ENCODE results near the gene FUOM. TPM values are rescaled to one million over a fixed set of nuclear protein-coding genes. Genes with fewer than 3 reads are reported as not detected.

Gene FUOM
- total and polyA plus RNA-seq, 10 of the 15 experiments (the other 5 are each of a cell fraction or from before 2014, with no cell fraction given), result 1.8 to 41.7 (median 25.6) TPM

GRCh38 chr10:133327651-133328357 lies 30.0 kb downstream of the FUOM start:
- CTCF ChIA-PET, result interaction anchor here (1.0 to 3.8 kb wide), 3 partner anchors 20 to 192 kb away, joined by 3 to 36 read pairs (median 24); no protein-coding TSS in a partner anchor
- DNase-seq (ENCODE audit: low read depth, low spot score), result no peak
- Histone ChIP-seq H3K9me3 (replicated peaks; ENCODE audit: control insufficient read depth, insufficient read depth, low read length) (no peaks in the 10 kb centered on the region), H2AFZ (ENCODE audit: control insufficient read depth, low read depth, low read length) (no peak overlapping the region), H3K9ac (ENCODE audit: control insufficient read depth, insufficient read depth, low read length) (no peak overlapping the region), H3K36me3 (ENCODE audit: control insufficient read depth in 2 of 2, insufficient read depth in 2 of 2, low read length in 1 of 2) (no peaks in the 10 kb centered on the region), H3K4me3 (no peak overlapping the region), H3K4me2 (ENCODE audit: control insufficient read depth, insufficient read depth) (no peak overlapping the region), H3K4me1 (ENCODE audit: control insufficient read depth, insufficient read depth, low read length) (no peaks in the 10 kb centered on the region), H4K20me1 (ENCODE audit: control insufficient read depth, insufficient read depth) (no peaks in the 10 kb centered on the region), H3K79me2 (ENCODE audit: control insufficient read depth, insufficient read depth, low read length) (no peaks in the 10 kb centered on the region), H3K27ac (ENCODE audit: control insufficient read depth, insufficient read depth) (no peak overlapping the region), H3K27me3 (replicated peaks in 1 of 2; ENCODE audit: control insufficient read depth in 2 of 2, insufficient read depth in 2 of 2, low read length in 1 of 2) (peaks cover 4 to 9% of the 10 kb centered on the region in 2 experiments)
- POLR2A ChIA-PET, result interaction anchor here (1.0 kb wide), 1 partner anchor 62 kb away, joined by 3 read pairs; no protein-coding TSS in a partner anchor
- 15% methylated on average over 12 of the region's 12 CpGs for WGBS (ENCODE audit: insufficient coverage, insufficient replicate concordance, low lambda C conversion rate, missing lambda C conversion rate)
- BruUV-seq (replicated peaks), result no TSS peak
- SMC1A ChIA-PET (ENCODE audit: uncharacterized antibody, unreplicated experiment), result no interaction called here
- ATAC-seq, result no peak
- intact Hi-C loops (cut with micrococcal nuclease; ENCODE audit: unreplicated experiment), result loop anchor here (2.0 to 5.0 kb wide), 2 partner anchors 64 to 281 kb away; partner anchors contain the start of gene MTG1
- in situ Hi-C loops (cut with MboI), result loop anchor here (5.0 kb wide), 1 partner anchor 169 kb away; no protein-coding TSS in a partner anchor
- no peak for FAIRE-seq
- RAD21 ChIA-PET (ENCODE audit: unreplicated experiment), result no interaction called here
- TF ChIP-seq MYC (IDR thresholded peaks at IDR 0.05; ENCODE audit: insufficient read depth, insufficient read length, insufficient replicate concordance, low read length, severe bottlenecking), result no peak
- no peak for TF ChIP-seq BCLAF1 (IDR thresholded peaks at IDR 0.05)
- no peak for TF ChIP-seq SMAD1 (IDR thresholded peaks at IDR 0.05; ENCODE audit: low read depth, partially characterized antibody)
- TF ChIP-seq CBFB (IDR thresholded peaks at IDR 0.05; ENCODE audit: low read depth), result no peak
- no peak for TF ChIP-seq IRF4 (IDR thresholded peaks at IDR 0.05; ENCODE audit: low read depth, low read length)
- no peak for TF ChIP-seq E2F4 (IDR thresholded peaks at IDR 0.05; ENCODE audit: low read depth, low read length)
- TF ChIP-seq ZBTB11 (CRISPR knock-in tag; IDR thresholded peaks at IDR 0.05), result no peak
- no peak for TF ChIP-seq ZBED1 (IDR thresholded peaks at IDR 0.05; ENCODE audit: borderline replicate concordance)
- TF ChIP-seq RBBP5 (conservative IDR thresholded peaks at IDR 0.05), result no peak
- TF ChIP-seq SREBF1 (IDR thresholded peaks at IDR 0.05; ENCODE audit: low read length), result no peak
- no peak for TF ChIP-seq SREBF2 (IDR thresholded peaks at IDR 0.05; ENCODE audit: low read length)
- no peak for TF ChIP-seq CHD1 (IDR thresholded peaks at IDR 0.05; ENCODE audit: low read depth, low read length)
- no peak for TF ChIP-seq ZNF24 (IDR thresholded peaks at IDR 0.05)
- no peak for TF ChIP-seq FOXM1 (IDR thresholded peaks at IDR 0.05; ENCODE audit: low read depth, low read length)
- TF ChIP-seq CBX5 (IDR thresholded peaks at IDR 0.05; ENCODE audit: low read depth), result no peak
- TF ChIP-seq KLF5 (IDR thresholded peaks at IDR 0.05; ENCODE audit: partially characterized antibody), result no peak
- TF ChIP-seq EZH2 (IDR thresholded peaks at IDR 0.05; ENCODE audit: borderline replicate concordance, control insufficient read depth, low read depth, low read length), result no peak
